Measurements from ENCODE around the gene TMEM255B. TPM values are rescaled to one million over a fixed set of nuclear protein-coding genes. Genes with fewer than 3 reads are reported as not detected.

TMEM255B gene
- total RNA-seq, 1 donor from 2014 or later: 321 TPM

- no peak for TF ChIP-seq CTCF (IDR thresholded peaks at IDR 0.05; ENCODE audit: unreplicated experiment)
- Mint-ChIP-seq H3K36me3 (ENCODE audit: low read depth, unreplicated experiment) (peaks cover 6% of the 10 kb centered on the region), H3K9me3 (ENCODE audit: unreplicated experiment) (no peaks in the 10 kb centered on the region), H3K4me3 (ENCODE audit: unreplicated experiment) (peak overlapping the region; percentile 81), H3K4me1 (ENCODE audit: unreplicated experiment) (peaks cover 23% of the 10 kb centered on the region), H3K27ac (ENCODE audit: unreplicated experiment) (no peak overlapping the region), H3K27me3 (ENCODE audit: unreplicated experiment) (peaks cover 18% of the 10 kb centered on the region)
- no peak for DNase-seq (ENCODE audit: low spot score)
Measured at GRCh38 chr13:113862191-113862930, 103.3 kb downstream of the TMEM255B start.

- peaks cover 18% of the 10 kb centered on the region for H3K27me3 Mint-ChIP-seq (ENCODE audit: unreplicated experiment)
- no peak overlapping the region for H3K27ac Mint-ChIP-seq (ENCODE audit: unreplicated experiment)
- no peak for TF ChIP-seq CTCF (IDR thresholded peaks at IDR 0.05; ENCODE audit: unreplicated experiment)
- peak; percentile 40 for DNase-seq (ENCODE audit: low spot score)
- no peak overlapping the region for H3K4me3 Mint-ChIP-seq (ENCODE audit: unreplicated experiment)
- H3K4me1 Mint-ChIP-seq (ENCODE audit: unreplicated experiment): peaks cover 23% of the 10 kb centered on the region
- no peaks in the 10 kb centered on the region for H3K9me3 Mint-ChIP-seq (ENCODE audit: unreplicated experiment)
- peaks cover 6% of the 10 kb centered on the region for H3K36me3 Mint-ChIP-seq (ENCODE audit: low read depth, unreplicated experiment)
Measured at GRCh38 chr13:113862931-113863523, 104.0 kb downstream of the TMEM255B start.

- DNase-seq (ENCODE audit: low spot score): peak; percentile 33
- Mint-ChIP-seq H3K9me3 (ENCODE audit: unreplicated experiment) (no peaks in the 10 kb centered on the region), H3K4me3 (ENCODE audit: unreplicated experiment) (peak within 1 kb of the TSS; percentile 87), H3K27me3 (ENCODE audit: unreplicated experiment) (peaks cover 18% of the 10 kb centered on the region), H3K36me3 (ENCODE audit: low read depth, unreplicated experiment) (peaks cover 6% of the 10 kb centered on the region), H3K4me1 (ENCODE audit: unreplicated experiment) (peaks cover 23% of the 10 kb centered on the region), H3K27ac (ENCODE audit: unreplicated experiment) (no peak within 1 kb of the TSS)
- TF ChIP-seq CTCF (IDR thresholded peaks at IDR 0.05; ENCODE audit: unreplicated experiment): no peak
Measured at GRCh38 chr13:113863524-113864272, 104.7 kb downstream of the TMEM255B start, which contains the start of gene GAS6. Gene GAS6 (minus strand): TSS chr13:113864076. CDS start chr13:113863920, 156 bp downstream.

- TF ChIP-seq CTCF (IDR thresholded peaks at IDR 0.05; ENCODE audit: unreplicated experiment): no peak
- Mint-ChIP-seq H3K27ac (ENCODE audit: unreplicated experiment) (no peak overlapping the region), H3K36me3 (ENCODE audit: low read depth, unreplicated experiment) (peaks cover 4% of the 10 kb centered on the region), H3K4me3 (ENCODE audit: unreplicated experiment) (peak overlapping the region; percentile 87), H3K4me1 (ENCODE audit: unreplicated experiment) (peaks cover 23% of the 10 kb centered on the region), H3K9me3 (ENCODE audit: unreplicated experiment) (no peaks in the 10 kb centered on the region), H3K27me3 (ENCODE audit: unreplicated experiment) (peaks cover 17% of the 10 kb centered on the region)
- no peak for DNase-seq (ENCODE audit: low spot score)
Measured at GRCh38 chr13:113864273-113864890, 105.4 kb downstream of the TMEM255B start.
